Neural progenitor cell (in vitro differentiated cells): ENCODE results near the gene PEX26. TPM values are rescaled to one million over a fixed set of nuclear protein-coding genes. Genes with fewer than 3 reads are reported as not detected.
"Not testable (repeated sequence)": the region's sequence is repeated elsewhere in the genome, so short reads cannot be mapped to it uniquely, and the experiment has no call there.

Experiments
- DNase-seq: peaks from one replicate; pipeline ENCODE4 v3.0.0-alpha.2; 2016; ENCODE audit warnings: low spot score
- H2AFZ ChIP-seq: fragments of 200-600 bp; sonication (generic); replicated peaks from 2 replicates; pipeline ENCODE4 v1.6.1; 2016; ENCODE audit warnings: antibody characterized with exemption
- H3F3A ChIP-seq: fragments of 200-600 bp; sonication (generic); 2 replicates; pipeline ENCODE4 v1.6.1; 2016; ENCODE audit warnings: antibody characterized with exemption, low read depth
- H3K27ac ChIP-seq: fragments of 200-600 bp; sonication (generic); 2 replicates; pipeline ENCODE4 v1.5.1; 2016; ENCODE audit warnings: mild to moderate bottlenecking
- H3K27me3 ChIP-seq: fragments of 200-600 bp; sonication (generic); 2 replicates; pipeline ENCODE4 v1.6.1; 2016; ENCODE audit warnings: mild to moderate bottlenecking, moderate library complexity
- H3K36me3 ChIP-seq: fragments of 200-600 bp; sonication (generic); 2 replicates; pipeline ENCODE4 v1.5.1; 2016
- H3K4me1 ChIP-seq: fragments of 200-600 bp; sonication (generic); 2 replicates; pipeline ENCODE4 v1.6.1; 2016; ENCODE audit warnings: mixed run types
- H3K4me2 ChIP-seq: fragments of 200-600 bp; sonication (generic); 2 replicates; pipeline ENCODE4 v1.6.1; 2016
- H3K4me3 ChIP-seq: fragments of 200-600 bp; sonication (generic); 2 replicates; pipeline ENCODE4 v1.5.1; 2016
- H3K79me2 ChIP-seq: fragments of 200-600 bp; sonication (generic); 2 replicates; pipeline ENCODE4 v1.6.1; 2016; ENCODE audit warnings: low read depth
- H3K9ac ChIP-seq: fragments of 200-600 bp; sonication (generic); 2 replicates; pipeline ENCODE4 v1.6.1; 2016
- H3K9me3 ChIP-seq: fragments of 200-600 bp; sonication (generic); 2 replicates; pipeline ENCODE4 v1.5.1; 2016; ENCODE audit warnings: low read depth
- H4K20me1 ChIP-seq: fragments of 200-600 bp; sonication (generic); 2 replicates; pipeline ENCODE4 v1.6.1; 2016; ENCODE audit warnings: low read depth
- H3K27ac Mint-ChIP-seq: 3 replicates; pipeline ENCODE4 v1.8.0; 2021; ENCODE audit warnings: mixed read lengths
- H3K27me3 Mint-ChIP-seq: 2 replicates; pipeline ENCODE4 v1.8.0; 2022; ENCODE audit warnings: low read depth, mild to moderate bottlenecking, inconsistent platforms, moderate library complexity, mixed read lengths; ENCODE audit not compliant: insufficient read depth
- H3K36me3 Mint-ChIP-seq: 3 replicates; pipeline ENCODE4 v1.8.0; 2021; ENCODE audit warnings: mixed read lengths
- H3K4me1 Mint-ChIP-seq: 3 replicates; pipeline ENCODE4 v1.8.0; 2021; ENCODE audit warnings: mixed read lengths
- H3K4me3 Mint-ChIP-seq: 3 replicates; pipeline ENCODE4 v1.8.0; 2021; ENCODE audit warnings: mild to moderate bottlenecking, moderate library complexity, mixed read lengths
- H3K9me3 Mint-ChIP-seq: 3 replicates; pipeline ENCODE4 v1.8.0; 2020; ENCODE audit warnings: mixed read lengths
- CTCF ChIP-seq: fragments of 200-600 bp; sonication (generic); IDR thresholded peaks from 2 replicates; pipeline ENCODE4 v1.5.1; 2017; ENCODE audit warnings: antibody characterized with exemption, mild to moderate bottlenecking
- EZH2 ChIP-seq: fragments of 200-600 bp; sonication (generic); IDR thresholded peaks from 2 replicates; pipeline ENCODE4 v1.6.1; 2017; ENCODE audit warnings: antibody characterized with exemption, mild to moderate bottlenecking, moderate library complexity
- EZH2phosphoT487 ChIP-seq: fragments of 200-600 bp; sonication (generic); IDR thresholded peaks from 2 replicates; pipeline ENCODE4 v1.6.1; 2017; ENCODE audit warnings: antibody characterized with exemption
- total RNA-seq: library from RNA; depleted of rRNA; stranded (reverse); fragments of >200 nt; gene quantifications from 2 replicates; pipeline ENCODE4 v1.2.3, GENCODE V29; 2015; ENCODE audit warnings: low replicate concordance

Gene PEX26
- total RNA-seq, 1 donor from 2014 or later = 22.9 TPM

DNA sequence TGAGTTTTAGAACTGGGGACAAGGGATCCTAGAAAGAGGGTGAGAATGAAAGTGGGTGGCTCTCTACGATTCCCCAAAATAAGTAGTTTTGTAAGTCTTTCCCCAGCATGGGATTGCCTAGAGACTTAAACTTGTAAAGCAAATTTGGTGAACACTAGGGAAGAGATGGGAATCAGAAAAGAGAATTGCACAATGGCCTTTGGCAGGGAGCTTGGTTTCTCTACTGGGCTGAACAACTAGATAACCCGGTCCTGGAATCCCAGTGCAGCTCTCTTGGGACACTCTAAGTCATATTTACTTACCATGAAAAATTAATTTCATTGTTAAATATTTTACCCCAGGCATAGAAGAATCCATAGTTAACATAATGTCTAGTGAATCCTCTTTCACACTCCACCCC lies 55.7 kb downstream of the PEX26 start:
- no peak for DNase-seq
- no peaks in the 10 kb centered on the region for H4K20me1 ChIP-seq
- TF ChIP-seq CTCF (no peak), EZH2phosphoT487 (no peak), EZH2 (no peak)
- no peaks in the 10 kb centered on the region for H3K79me2 ChIP-seq
- no peak overlapping the region for H3K9ac ChIP-seq
- no peaks in the 10 kb centered on the region for H3K4me1 ChIP-seq
- Mint-ChIP-seq H3K36me3 (no peaks in the 10 kb centered on the region), H3K27me3 (peaks cover 3% of the 10 kb centered on the region), H3K4me3 (no peak overlapping the region), H3K27ac (no peak overlapping the region), H3K9me3 (peaks cover 2% of the 10 kb centered on the region), H3K4me1 (no peaks in the 10 kb centered on the region)
- H3K4me2 ChIP-seq = no peak overlapping the region
- no peaks in the 10 kb centered on the region for H3K36me3 ChIP-seq
- no peaks in the 10 kb centered on the region for H3F3A ChIP-seq
- no peak overlapping the region for H2AFZ ChIP-seq
- no peak overlapping the region for H3K4me3 ChIP-seq
- H3K9me3 ChIP-seq = no peaks in the 10 kb centered on the region
- no peak overlapping the region for H3K27ac ChIP-seq
- H3K27me3 ChIP-seq = no peaks in the 10 kb centered on the region

DNA sequence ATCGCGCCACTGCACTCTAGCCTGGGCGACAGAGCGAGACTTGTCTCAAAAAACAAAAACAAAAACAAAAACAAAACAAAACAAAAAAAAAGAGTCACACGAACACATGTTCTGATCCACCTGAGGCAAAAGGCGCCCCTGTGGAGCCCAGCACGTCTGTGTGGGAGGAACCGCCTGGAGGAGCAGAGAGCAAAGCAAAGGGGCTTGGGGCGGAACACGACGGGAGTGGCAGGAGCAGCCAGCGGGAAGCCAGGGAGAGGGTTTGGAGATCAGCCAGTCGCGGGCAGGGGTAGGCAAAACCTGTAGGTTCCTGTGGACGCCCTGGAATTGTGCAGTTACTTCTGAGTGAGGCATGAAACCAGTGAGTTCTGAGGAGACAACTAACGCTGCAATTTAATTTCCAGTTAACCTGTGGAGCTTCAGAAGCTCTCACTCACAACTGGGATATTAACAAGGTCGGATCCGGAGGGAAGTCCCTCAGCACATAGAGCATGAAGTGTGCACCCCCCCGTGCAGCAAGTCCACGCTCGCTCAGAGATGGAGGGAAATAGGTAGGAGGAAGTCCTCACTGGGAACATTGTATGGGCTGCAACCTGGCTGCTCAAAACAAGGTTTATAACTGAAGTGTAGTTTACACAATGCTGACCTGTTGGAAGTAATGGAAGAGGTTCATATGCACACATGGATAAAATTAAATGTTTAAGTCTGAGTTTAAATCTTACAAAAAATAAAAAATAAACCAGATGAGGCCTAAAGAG lies 59.0 kb downstream of the PEX26 start:
- no peaks in the 10 kb centered on the region for H4K20me1 ChIP-seq
- H3K27me3 ChIP-seq = no peaks in the 10 kb centered on the region
- TF ChIP-seq EZH2phosphoT487 (no peak), CTCF (no peak), EZH2 (no peak)
- Mint-ChIP-seq H3K27ac (peak overlapping the region; percentile 53), H3K9me3 (peaks cover 5% of the 10 kb centered on the region), H3K36me3 (peaks cover 3% of the 10 kb centered on the region), H3K27me3 (no peaks in the 10 kb centered on the region), H3K4me1 (no peaks in the 10 kb centered on the region), H3K4me3 (no peak overlapping the region)
- H3F3A ChIP-seq = no peaks in the 10 kb centered on the region
- H3K9ac ChIP-seq = no peak overlapping the region
- H3K4me3 ChIP-seq = no peak overlapping the region
- no peak overlapping the region for H3K4me2 ChIP-seq
- no peak overlapping the region for H2AFZ ChIP-seq
- no peaks in the 10 kb centered on the region for H3K36me3 ChIP-seq
- no peaks in the 10 kb centered on the region for H3K4me1 ChIP-seq
- no peak for DNase-seq
- no peaks in the 10 kb centered on the region for H3K9me3 ChIP-seq
- no peak overlapping the region for H3K27ac ChIP-seq
- H3K79me2 ChIP-seq = no peaks in the 10 kb centered on the region

- not testable (repeated sequence) for H4K20me1 ChIP-seq, H3K4me3 ChIP-seq, H3K79me2 ChIP-seq, H3K4me1 ChIP-seq, H3K36me3 ChIP-seq, H3K27ac Mint-ChIP-seq, H3K9me3 ChIP-seq, H3K36me3 Mint-ChIP-seq, H3K27ac ChIP-seq, H3F3A ChIP-seq, H3K9me3 Mint-ChIP-seq, H3K27me3 Mint-ChIP-seq, H3K27me3 ChIP-seq, H3K9ac ChIP-seq, H2AFZ ChIP-seq, DNase-seq, H3K4me1 Mint-ChIP-seq, H3K4me3 Mint-ChIP-seq, H3K4me2 ChIP-seq
These were observed 63.2 kb downstream of the PEX26 start for GRCh38 chr22:18141004-18141403.

GRCh38 chr22:18144105-18144504 lies 66.3 kb downstream of the PEX26 start:
- no peak for DNase-seq
- Mint-ChIP-seq H3K36me3 (peaks cover 3% of the 10 kb centered on the region), H3K27ac (no peak overlapping the region), H3K4me1 (no peaks in the 10 kb centered on the region), H3K9me3 (peaks cover 5% of the 10 kb centered on the region), H3K27me3 (no peaks in the 10 kb centered on the region), H3K4me3 (no peak overlapping the region)
- Histone ChIP-seq H3K4me3 (no peak overlapping the region), H3K27me3 (peaks cover 14% of the 10 kb centered on the region), H3F3A (no peaks in the 10 kb centered on the region), H3K79me2 (no peaks in the 10 kb centered on the region), H3K4me1 (no peaks in the 10 kb centered on the region), H3K9me3 (no peaks in the 10 kb centered on the region), H3K36me3 (no peaks in the 10 kb centered on the region), H2AFZ (no peak overlapping the region), H3K27ac (no peak overlapping the region), H3K9ac (no peak overlapping the region), H4K20me1 (no peaks in the 10 kb centered on the region), H3K4me2 (no peak overlapping the region)
- TF ChIP-seq EZH2 (no peak), EZH2phosphoT487 (no peak), CTCF (no peak)
